ENCODE data around the gene DNMBP.

DNA sequence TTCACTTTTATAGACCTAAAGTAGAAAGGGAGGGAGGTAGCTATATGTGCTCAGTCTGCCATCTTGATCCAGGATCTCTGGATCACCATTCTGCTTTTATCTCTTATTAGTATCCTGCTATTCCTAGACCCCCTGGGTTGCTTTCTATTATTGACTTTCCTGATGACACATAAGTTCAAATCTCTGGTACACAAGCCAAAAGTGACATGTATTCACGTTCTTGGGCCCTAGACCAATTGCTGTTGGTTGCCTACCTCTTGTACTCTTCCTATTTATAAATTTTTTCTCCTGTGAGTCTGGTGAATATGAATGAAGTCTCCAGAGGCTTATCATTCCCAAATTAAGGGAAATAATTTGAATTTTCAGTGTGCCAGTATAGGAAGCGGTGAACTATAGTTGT, 56.9 kb downstream of the DNMBP start:
- TF ChIP-seq, protein P1, sequence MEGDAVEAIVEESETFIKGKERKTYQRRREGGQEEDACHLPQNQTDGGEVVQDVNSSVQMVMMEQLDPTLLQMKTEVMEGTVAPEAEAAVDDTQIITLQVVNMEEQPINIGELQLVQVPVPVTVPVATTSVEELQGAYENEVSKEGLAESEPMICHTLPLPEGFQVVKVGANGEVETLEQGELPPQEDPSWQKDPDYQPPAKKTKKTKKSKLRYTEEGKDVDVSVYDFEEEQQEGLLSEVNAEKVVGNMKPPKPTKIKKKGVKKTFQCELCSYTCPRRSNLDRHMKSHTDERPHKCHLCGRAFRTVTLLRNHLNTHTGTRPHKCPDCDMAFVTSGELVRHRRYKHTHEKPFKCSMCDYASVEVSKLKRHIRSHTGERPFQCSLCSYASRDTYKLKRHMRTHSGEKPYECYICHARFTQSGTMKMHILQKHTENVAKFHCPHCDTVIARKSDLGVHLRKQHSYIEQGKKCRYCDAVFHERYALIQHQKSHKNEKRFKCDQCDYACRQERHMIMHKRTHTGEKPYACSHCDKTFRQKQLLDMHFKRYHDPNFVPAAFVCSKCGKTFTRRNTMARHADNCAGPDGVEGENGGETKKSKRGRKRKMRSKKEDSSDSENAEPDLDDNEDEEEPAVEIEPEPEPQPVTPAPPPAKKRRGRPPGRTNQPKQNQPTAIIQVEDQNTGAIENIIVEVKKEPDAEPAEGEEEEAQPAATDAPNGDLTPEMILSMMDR (IDR thresholded peaks at IDR 0.05) = no peak
- TF ChIP-seq POLR2A (IDR thresholded peaks at IDR 0.05) = no peak
